Measurements from ENCODE around the gene ZBTB40. TPM values are rescaled to one million over a fixed set of nuclear protein-coding genes. Genes with fewer than 3 reads are reported as not detected.

ZBTB40 gene
- total and polyA plus RNA-seq, 10 of the 15 experiments (the other 5 are each of a cell fraction or from before 2014, with no cell fraction given), result 1.9 to 14.4 (median 9.0) TPM

DNA sequence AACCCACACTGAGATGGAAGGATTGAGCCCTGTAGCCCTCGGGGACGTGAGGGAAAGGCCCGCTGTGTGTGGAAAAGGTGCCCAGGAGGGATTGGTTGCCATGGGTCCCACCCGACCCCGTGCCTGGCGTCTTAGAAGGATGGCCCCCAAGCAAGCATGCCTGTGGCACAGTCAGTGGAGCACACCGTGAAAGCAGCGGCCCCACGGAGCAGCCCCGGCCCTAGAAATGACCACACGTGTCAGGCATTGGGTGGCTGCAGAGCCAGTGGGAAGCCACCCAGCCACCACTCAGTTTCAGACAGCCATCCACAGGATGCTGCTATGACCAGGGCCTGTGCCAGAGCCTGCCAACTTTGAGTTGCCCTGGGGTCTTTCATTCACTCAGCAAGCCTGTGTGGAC is 98.4 kb downstream of the ZBTB40 start:
- RAD21 ChIA-PET (ENCODE audit: unreplicated experiment), result no interaction called here
- Histone ChIP-seq H3K79me2 (ENCODE audit: control insufficient read depth, insufficient read depth, low read length) (no peaks in the 10 kb centered on the region), H3K4me2 (ENCODE audit: control insufficient read depth, insufficient read depth) (no peak overlapping the region), H3K4me3 (no peak overlapping the region), H3K27ac (ENCODE audit: control insufficient read depth, insufficient read depth) (no peak overlapping the region), H3K4me1 (ENCODE audit: control insufficient read depth, insufficient read depth, low read length) (no peaks in the 10 kb centered on the region), H3K36me3 (ENCODE audit: control insufficient read depth in 2 of 2, insufficient read depth in 2 of 2, low read length in 1 of 2) (no peaks in the 10 kb centered on the region), H3K27me3 (replicated peaks in 1 of 2; ENCODE audit: control insufficient read depth in 2 of 2, insufficient read depth in 2 of 2, low read length in 1 of 2) (peaks cover 2 to 6% of the 10 kb centered on the region in 2 experiments), H2AFZ (ENCODE audit: control insufficient read depth, low read depth, low read length) (no peak overlapping the region), H4K20me1 (ENCODE audit: control insufficient read depth, insufficient read depth) (no peaks in the 10 kb centered on the region), H3K9me3 (replicated peaks; ENCODE audit: control insufficient read depth, insufficient read depth, low read length) (no peaks in the 10 kb centered on the region), H3K9ac (ENCODE audit: control insufficient read depth, insufficient read depth, low read length) (no peak overlapping the region)
- ATAC-seq, result no peak
- intact Hi-C loops (cut with micrococcal nuclease; ENCODE audit: unreplicated experiment), result no loop called here
- FAIRE-seq, result no peak
- no TSS peak for BruUV-seq (replicated peaks)
- 43% methylated on average over 11 of the region's 11 CpGs for WGBS (ENCODE audit: insufficient coverage, insufficient replicate concordance, low lambda C conversion rate, missing lambda C conversion rate)
- DNase-seq (ENCODE audit: low read depth, low spot score), result no peak
- CTCF ChIA-PET, result no interaction called here
- POLR2A ChIA-PET, result no interaction called here
- TF ChIP-seq NR2C2 (IDR thresholded peaks at IDR 0.05; ENCODE audit: borderline replicate concordance, control insufficient read depth, insufficient read length, low read depth), result no peak
- TF ChIP-seq, protein P1, sequence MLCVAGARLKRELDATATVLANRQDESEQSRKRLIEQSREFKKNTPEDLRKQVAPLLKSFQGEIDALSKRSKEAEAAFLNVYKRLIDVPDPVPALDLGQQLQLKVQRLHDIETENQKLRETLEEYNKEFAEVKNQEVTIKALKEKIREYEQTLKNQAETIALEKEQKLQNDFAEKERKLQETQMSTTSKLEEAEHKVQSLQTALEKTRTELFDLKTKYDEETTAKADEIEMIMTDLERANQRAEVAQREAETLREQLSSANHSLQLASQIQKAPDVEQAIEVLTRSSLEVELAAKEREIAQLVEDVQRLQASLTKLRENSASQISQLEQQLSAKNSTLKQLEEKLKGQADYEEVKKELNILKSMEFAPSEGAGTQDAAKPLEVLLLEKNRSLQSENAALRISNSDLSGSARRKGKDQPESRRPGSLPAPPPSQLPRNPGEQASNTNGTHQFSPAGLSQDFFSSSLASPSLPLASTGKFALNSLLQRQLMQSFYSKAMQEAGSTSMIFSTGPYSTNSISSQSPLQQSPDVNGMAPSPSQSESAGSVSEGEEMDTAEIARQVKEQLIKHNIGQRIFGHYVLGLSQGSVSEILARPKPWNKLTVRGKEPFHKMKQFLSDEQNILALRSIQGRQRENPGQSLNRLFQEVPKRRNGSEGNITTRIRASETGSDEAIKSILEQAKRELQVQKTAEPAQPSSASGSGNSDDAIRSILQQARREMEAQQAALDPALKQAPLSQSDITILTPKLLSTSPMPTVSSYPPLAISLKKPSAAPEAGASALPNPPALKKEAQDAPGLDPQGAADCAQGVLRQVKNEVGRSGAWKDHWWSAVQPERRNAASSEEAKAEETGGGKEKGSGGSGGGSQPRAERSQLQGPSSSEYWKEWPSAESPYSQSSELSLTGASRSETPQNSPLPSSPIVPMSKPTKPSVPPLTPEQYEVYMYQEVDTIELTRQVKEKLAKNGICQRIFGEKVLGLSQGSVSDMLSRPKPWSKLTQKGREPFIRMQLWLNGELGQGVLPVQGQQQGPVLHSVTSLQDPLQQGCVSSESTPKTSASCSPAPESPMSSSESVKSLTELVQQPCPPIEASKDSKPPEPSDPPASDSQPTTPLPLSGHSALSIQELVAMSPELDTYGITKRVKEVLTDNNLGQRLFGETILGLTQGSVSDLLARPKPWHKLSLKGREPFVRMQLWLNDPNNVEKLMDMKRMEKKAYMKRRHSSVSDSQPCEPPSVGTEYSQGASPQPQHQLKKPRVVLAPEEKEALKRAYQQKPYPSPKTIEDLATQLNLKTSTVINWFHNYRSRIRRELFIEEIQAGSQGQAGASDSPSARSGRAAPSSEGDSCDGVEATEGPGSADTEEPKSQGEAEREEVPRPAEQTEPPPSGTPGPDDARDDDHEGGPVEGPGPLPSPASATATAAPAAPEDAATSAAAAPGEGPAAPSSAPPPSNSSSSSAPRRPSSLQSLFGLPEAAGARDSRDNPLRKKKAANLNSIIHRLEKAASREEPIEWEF (IDR thresholded peaks at IDR 0.05; ENCODE audit: insufficient replicate concordance, low read depth, low read length), result no peak
- no peak for TF ChIP-seq MYB (IDR thresholded peaks at IDR 0.05; ENCODE audit: borderline replicate concordance, low read depth, low read length)
- no peak for TF ChIP-seq ZNF622 (IDR thresholded peaks at IDR 0.05)
- no peak for TF ChIP-seq HDAC2 (IDR thresholded peaks at IDR 0.05)
- no peak for TF ChIP-seq NFYA (IDR thresholded peaks at IDR 0.05; ENCODE audit: borderline replicate concordance, low read depth, low read length)
- TF ChIP-seq NFIC (IDR thresholded peaks at IDR 0.05; ENCODE audit: low read depth, low read length), result no peak
- TF ChIP-seq POLR2AphosphoS2 (IDR thresholded peaks at IDR 0.05; ENCODE audit: low read depth, low read length), result no peak
- TF ChIP-seq ZBTB4 (CRISPR knock-in tag; IDR thresholded peaks at IDR 0.05), result no peak
- TF ChIP-seq EED (IDR thresholded peaks at IDR 0.05; ENCODE audit: low read depth), result no peak
- no peak for TF ChIP-seq SREBF1 (IDR thresholded peaks at IDR 0.05; ENCODE audit: low read length)
- no peak for TF ChIP-seq ZBTB33 (IDR thresholded peaks at IDR 0.05)
- no peak for TF ChIP-seq STAT1 (conservative IDR thresholded peaks at IDR 0.05)
- in situ Hi-C loops (cut with MboI), result no loop called here
- SMC1A ChIA-PET (ENCODE audit: uncharacterized antibody, unreplicated experiment), result no interaction called here

All from GM12878 (cell line).